Neuronal stem cell (in vitro differentiated cells): ENCODE results near the gene ZFAND3.

Source experiments
- DNase-seq: peaks from one replicate; pipeline ENCODE4 v3.0.0-alpha.2; 2013; ENCODE audit warnings: low spot score
- H2AFZ ChIP-seq: one replicate; pipeline ENCODE4 v1.6.1; 2013; ENCODE audit warnings: mild to moderate bottlenecking, low read length, inconsistent platforms
- H2AK5ac ChIP-seq: 2 replicates; pipeline ENCODE4 v1.6.1; 2013; ENCODE audit warnings: low read depth, mild to moderate bottlenecking, inconsistent platforms, low read length, moderate library complexity, mixed read lengths
- H2BK120ac ChIP-seq: 2 replicates; pipeline ENCODE4 v1.6.1; 2013; ENCODE audit warnings: low read depth, mild to moderate bottlenecking, inconsistent platforms, low read length, moderate library complexity, mixed read lengths
- H2BK12ac ChIP-seq: one replicate; pipeline ENCODE4 v1.6.1; 2013; ENCODE audit warnings: low read length, inconsistent platforms
- H2BK15ac ChIP-seq: 2 replicates; pipeline ENCODE4 v1.6.1; 2013; ENCODE audit warnings: mild to moderate bottlenecking, low read length, inconsistent platforms, mixed read lengths
- H2BK5ac ChIP-seq: one replicate; pipeline ENCODE4 v1.6.1; 2013; ENCODE audit warnings: inconsistent platforms, mild to moderate bottlenecking, low read length, moderate library complexity
- H3K14ac ChIP-seq: one replicate; pipeline ENCODE4 v1.6.1; 2013; ENCODE audit warnings: low read length, inconsistent platforms
- H3K18ac ChIP-seq: 2 replicates; pipeline ENCODE4 v1.6.1; 2013; ENCODE audit warnings: low read length, inconsistent platforms
- H3K23ac ChIP-seq: 2 replicates; pipeline ENCODE4 v1.6.1; 2013; ENCODE audit warnings: low read depth, mild to moderate bottlenecking, mixed read lengths, low read length, inconsistent platforms; ENCODE audit not compliant: poor library complexity
- H3K27ac ChIP-seq: replicated peaks from 3 replicates; pipeline ENCODE4 v1.5.1; 2013; ENCODE audit warnings: low read length, inconsistent platforms
- H3K27me3 ChIP-seq, 3 experiments: 2 replicates each; pipeline ENCODE4 v1.6.1; 2013; ENCODE audit warnings: low read length in 3 of 3, mild to moderate bottlenecking in 2 of 3, inconsistent platforms in 1 of 3, low read depth in 1 of 3, mixed read lengths in 1 of 3, moderate library complexity in 1 of 3; ENCODE audit not compliant: control insufficient read depth in 3 of 3, insufficient read depth in 3 of 3
- H3K36me3 ChIP-seq, 2 donors: replicated peaks in 1 of 2; 2 replicates each; pipeline ENCODE4 v1.6.1; 2013; ENCODE audit warnings: low read length in 2 of 2; ENCODE audit not compliant: control insufficient read depth in 2 of 2, insufficient read depth in 2 of 2
- H3K4ac ChIP-seq: 2 replicates; pipeline ENCODE4 v1.6.1; 2013; ENCODE audit warnings: inconsistent platforms, mild to moderate bottlenecking, low read length, moderate library complexity
- H3K4me1 ChIP-seq, 2 donors: 1 replicate in 1 of 2; 2 replicates in 1 of 2; pipeline ENCODE4 v1.6.1; 2013; ENCODE audit warnings: low read length in 2 of 2, low read depth in 1 of 2; ENCODE audit not compliant: control insufficient read depth in 2 of 2, insufficient read depth in 1 of 2
- H3K4me2 ChIP-seq: one replicate; pipeline ENCODE4 v1.6.1; 2013; ENCODE audit warnings: mild to moderate bottlenecking, low read length, inconsistent platforms; ENCODE audit not compliant: insufficient read depth, poor library complexity, severe bottlenecking
- H3K4me3 ChIP-seq, 2 donors: 2 replicates each; pipeline ENCODE4 v1.5.1; 2013; ENCODE audit warnings: low read length in 2 of 2, mild to moderate bottlenecking in 2 of 2, inconsistent platforms in 1 of 2, moderate library complexity in 1 of 2
- H3K79me1 ChIP-seq: one replicate; pipeline ENCODE4 v1.6.1; 2013; ENCODE audit warnings: low read depth, mild to moderate bottlenecking, inconsistent platforms, low read length, moderate library complexity
- H3K9ac ChIP-seq: one replicate; pipeline ENCODE4 v1.6.1; 2013; ENCODE audit warnings: mild to moderate bottlenecking, low read depth, low read length, inconsistent platforms; ENCODE audit not compliant: poor library complexity
- H3K9me3 ChIP-seq, 2 donors: replicated peaks in 1 of 2; 2 replicates each; pipeline versions ENCODE3 to v1.6.1; 2013; ENCODE audit warnings: low read length in 2 of 2, mild to moderate bottlenecking in 2 of 2, inconsistent platforms in 1 of 2, low read depth in 1 of 2, mixed read lengths in 1 of 2, moderate library complexity in 1 of 2; ENCODE audit not compliant: control insufficient read depth in 2 of 2, insufficient read depth in 1 of 2
- H4K8ac ChIP-seq: one replicate; pipeline ENCODE4 v1.6.1; 2013; ENCODE audit warnings: low read depth, mild to moderate bottlenecking, inconsistent platforms, low read length, moderate library complexity
- H4K91ac ChIP-seq: one replicate; pipeline ENCODE4 v1.6.1; 2013; ENCODE audit warnings: low read length, low read depth, mild to moderate bottlenecking, inconsistent platforms; ENCODE audit not compliant: poor library complexity
- WGBS, 2 donors: extraction: QIAGEN DNeasy Blood & Tissue Kit; methylation state at CpG; one replicate each; pipeline ENCODE4 v1.1.7; 2013; ENCODE audit warnings: missing lambda C conversion rate in 2 of 2, mixed read lengths in 1 of 2; ENCODE audit not compliant: insufficient read length in 2 of 2, insufficient replicate concordance in 1 of 2; ENCODE audit errors: extremely low coverage in 2 of 2; 5-methylcytosine and 5-hydroxymethylcytosine counted together

The ZFAND3 gene

GRCh38 chr6:37942606-37943376 is 123.3 kb downstream of the ZFAND3 start:
- no peak overlapping the region for H4K8ac ChIP-seq
- no peak overlapping the region for H2AK5ac ChIP-seq
- no peak overlapping the region for H3K4me3 ChIP-seq
- no peaks in the 10 kb centered on the region for H3K79me1 ChIP-seq
- H2BK5ac ChIP-seq: no peak overlapping the region
- peaks cover 1 to 7% of the 10 kb centered on the region in 2 donors for H3K4me1 ChIP-seq
- no peak overlapping the region for H3K18ac ChIP-seq
- no peak for DNase-seq
- no peak overlapping the region for H2BK120ac ChIP-seq
- no peak overlapping the region for H2BK15ac ChIP-seq
- no peak overlapping the region for H2AFZ ChIP-seq
- H3K36me3 ChIP-seq: peaks cover 0 to 4% of the 10 kb centered on the region in 2 donors
- no peak overlapping the region for H3K4ac ChIP-seq
- H3K4me2 ChIP-seq: no peak overlapping the region
- H3K27ac ChIP-seq: no peak overlapping the region
- H2BK12ac ChIP-seq: no peak overlapping the region
- H3K14ac ChIP-seq: no peak overlapping the region
- no peaks in the 10 kb centered on the region for H3K9me3 ChIP-seq
- H3K23ac ChIP-seq: no peak overlapping the region
- no CpG with 5 or more reads among the region's 3 CpGs for WGBS, 2 donors
- H3K9ac ChIP-seq: no peak overlapping the region
- H4K91ac ChIP-seq: no peak overlapping the region
- no peaks in the 10 kb centered on the region for H3K27me3 ChIP-seq

GRCh38 chr6:37943436-37944058 is 124.0 kb downstream of the ZFAND3 start:
- peaks cover 0 to 2% of the 10 kb centered on the region in 2 donors for H3K36me3 ChIP-seq
- no peak overlapping the region for H3K14ac ChIP-seq
- H2BK15ac ChIP-seq: no peak overlapping the region
- DNase-seq: no peak
- H3K9me3 ChIP-seq: peaks cover 0 to 2% of the 10 kb centered on the region in 2 donors
- H2AK5ac ChIP-seq: no peak overlapping the region
- no peak overlapping the region for H4K8ac ChIP-seq
- H4K91ac ChIP-seq: no peak overlapping the region
- no CpG with 5 or more reads among the region's 1 CpG for WGBS, 2 donors
- H3K4me1 ChIP-seq: peaks cover 1 to 7% of the 10 kb centered on the region in 2 donors
- H3K4me3 ChIP-seq: no peak overlapping the region
- no peak overlapping the region for H3K18ac ChIP-seq
- no peak overlapping the region for H3K23ac ChIP-seq
- H2AFZ ChIP-seq: no peak overlapping the region
- no peaks in the 10 kb centered on the region for H3K79me1 ChIP-seq
- H3K9ac ChIP-seq: no peak overlapping the region
- no peak overlapping the region for H2BK120ac ChIP-seq
- no peak overlapping the region for H2BK5ac ChIP-seq
- H3K4me2 ChIP-seq: no peak overlapping the region
- H3K27ac ChIP-seq: no peak overlapping the region
- H2BK12ac ChIP-seq: no peak overlapping the region
- no peaks in the 10 kb centered on the region for H3K27me3 ChIP-seq
- H3K4ac ChIP-seq: no peak overlapping the region

DNA sequence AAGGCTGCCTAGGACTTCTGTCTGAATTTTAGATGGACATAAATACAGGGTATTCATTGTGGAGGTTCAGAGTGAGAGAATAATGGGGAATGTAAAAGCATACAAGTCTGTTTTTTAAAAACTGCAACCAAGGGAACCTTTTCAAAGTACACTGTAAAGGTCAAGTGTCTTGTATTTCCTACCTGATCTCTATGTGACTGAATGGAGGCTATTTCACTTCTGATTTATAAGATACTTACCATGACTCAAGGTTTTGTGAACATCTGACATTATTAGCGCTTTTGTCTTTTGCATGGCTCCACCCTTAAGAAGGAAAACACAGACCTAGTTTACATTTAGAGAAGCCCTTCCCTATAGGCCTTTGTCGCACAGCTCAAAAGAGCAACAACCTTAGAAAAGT is 126.5 kb downstream of the ZFAND3 start:
- Histone ChIP-seq H3K4me1 (peaks cover 0 to 7% of the 10 kb centered on the region in 2 donors), H3K79me1 (no peaks in the 10 kb centered on the region), H3K14ac (no peak overlapping the region), H3K27ac (no peak overlapping the region), H3K4me2 (no peak overlapping the region), H4K91ac (no peak overlapping the region), H2AFZ (no peak overlapping the region), H3K18ac (no peak overlapping the region), H2AK5ac (no peak overlapping the region), H4K8ac (no peak overlapping the region), H3K9ac (no peak overlapping the region), H2BK120ac (no peak overlapping the region), H3K23ac (no peak overlapping the region), H2BK15ac (no peak overlapping the region), H2BK12ac (no peak overlapping the region), H2BK5ac (no peak overlapping the region), H3K4me3 (no peak overlapping the region), H3K4ac (no peak overlapping the region), H3K27me3 (no peaks in the 10 kb centered on the region), H3K36me3 (no peaks in the 10 kb centered on the region), H3K9me3 (peaks cover 0 to 15% of the 10 kb centered on the region in 2 donors)
- DNase-seq: no peak
- no CpG with 5 or more reads among the region's 2 CpGs for WGBS, 2 donors

DNA sequence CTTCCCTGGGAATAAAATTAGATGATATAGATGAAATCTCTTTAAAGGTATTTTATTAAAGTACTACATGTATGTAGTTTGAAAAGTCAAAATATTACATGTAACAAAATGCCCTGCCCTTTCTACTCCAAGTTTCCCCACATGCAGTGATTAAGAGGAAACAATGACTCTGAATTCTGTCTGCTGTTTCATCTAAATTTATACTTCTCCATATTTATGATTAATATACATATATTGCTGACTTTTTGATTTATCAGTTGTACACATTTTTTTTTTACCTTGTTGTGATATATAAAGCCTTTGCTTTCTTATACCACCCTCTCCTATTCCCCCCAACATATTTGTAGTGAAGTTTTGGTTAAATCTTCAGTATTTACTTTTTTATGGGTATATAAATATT is 127.9 kb downstream of the ZFAND3 start:
- Histone ChIP-seq H2BK15ac (no peak overlapping the region), H3K4ac (no peak overlapping the region), H3K79me1 (peaks cover under 1% of the 10 kb centered on the region), H4K8ac (no peak overlapping the region), H3K27me3 (no peaks in the 10 kb centered on the region), H3K23ac (no peak overlapping the region), H3K9ac (no peak overlapping the region), H3K36me3 (no peaks in the 10 kb centered on the region), H3K9me3 (peaks cover 0 to 16% of the 10 kb centered on the region in 2 donors), H2AFZ (no peak overlapping the region), H3K27ac (no peak overlapping the region), H3K14ac (no peak overlapping the region), H4K91ac (no peak overlapping the region), H3K4me1 (peaks cover 0 to 5% of the 10 kb centered on the region in 2 donors), H2BK120ac (no peak overlapping the region), H2AK5ac (no peak overlapping the region), H3K4me2 (no peak overlapping the region), H3K4me3 (no peak overlapping the region), H3K18ac (no peak overlapping the region), H2BK5ac (no peak overlapping the region), H2BK12ac (no peak overlapping the region)
- no peak for DNase-seq
